Panc1 (cell line): ENCODE measurements around the gene RBM22. TPM values are rescaled to one million over a fixed set of nuclear protein-coding genes. Genes with fewer than 3 reads are reported as not detected.

ENCODE experiments used
- ATAC-seq: fragments of 200-7000 bp; cut with Tn5 transposase; 2 replicates; pipeline ENCODE4 v1.9.1; 2020; ENCODE audit warnings: mild to moderate bottlenecking, moderate library complexity
- BruUV-seq: library from RNA; stranded (reverse); fragments of 400-500 nt; replicated peaks from 2 replicates; lab custom pipeline; 2021; lab: Mats Ljungman, UMichigan
- CTCF ChIA-PET: fragments of 300-600 bp; sonication (Branson Sonifier 250); formaldehyde crosslinking; loops from one replicate; lab custom pipeline; 2022; ENCODE audit warnings: antibody characterized with exemption; lab: Charles Lee
- POLR2A ChIA-PET: fragments of 300-600 bp; sonication (Branson Sonifier 250); formaldehyde crosslinking; loops from one replicate; lab custom pipeline; 2022; ENCODE audit warnings: antibody characterized with exemption; lab: Charles Lee
- DNase-seq: peaks from one replicate; pipeline ENCODE4 v3.0.0-alpha.2; 2010; ENCODE audit warnings: low read depth, low spot score
- H3K27ac ChIP-seq: 2 replicates; pipeline ENCODE4 v1.5.1; 2011; ENCODE audit warnings: mild to moderate bottlenecking, low read length, inconsistent platforms
- H3K27me3 ChIP-seq: fragments of 200-500 bp; sonication (Bioruptor generic); 2 replicates; pipeline ENCODE4 v1.6.0; 2014; ENCODE audit warnings: low read length, inconsistent platforms; ENCODE audit not compliant: control insufficient read depth, insufficient read depth
- H3K36me3 ChIP-seq: fragments of 200-500 bp; sonication (Bioruptor generic); 2 replicates; pipeline ENCODE4 v1.5.1; 2014; ENCODE audit warnings: inconsistent platforms, mild to moderate bottlenecking, low read length, moderate library complexity; ENCODE audit not compliant: control insufficient read depth, insufficient read depth
- H3K4me1 ChIP-seq: 2 replicates; pipeline ENCODE4 v1.5.1; 2011; ENCODE audit warnings: inconsistent platforms, mild to moderate bottlenecking, low read length, moderate library complexity; ENCODE audit not compliant: control insufficient read depth, insufficient read depth
- H3K4me3 ChIP-seq, 2 experiments: 2 replicates each; pipeline ENCODE4 v1.5.1; 2011 to 2012; ENCODE audit warnings: low read depth in 2 of 2, low read length in 2 of 2, mild to moderate bottlenecking in 2 of 2, inconsistent platforms in 1 of 2, moderate library complexity in 1 of 2
- H3K9me3 ChIP-seq: fragments of 200-500 bp; sonication (Bioruptor generic); 2 replicates; pipeline ENCODE4 v1.5.1; 2014; ENCODE audit warnings: low read depth, mild to moderate bottlenecking, inconsistent platforms, low read length, moderate library complexity; ENCODE audit not compliant: control insufficient read depth, insufficient read depth
- POLR2AphosphoS5 ChIP-seq: IDR thresholded peaks from 2 replicates; pipeline ENCODE4 v1.6.1; 2012; ENCODE audit warnings: mild to moderate bottlenecking, low read depth, low read length, moderate library complexity
- SIN3A ChIP-seq: IDR thresholded peaks from 2 replicates; pipeline ENCODE4 v1.6.1; 2012; ENCODE audit warnings: low read depth, mild to moderate bottlenecking, low read length, moderate library complexity, borderline replicate concordance; ENCODE audit not compliant: insufficient read depth
- TCF7L2 ChIP-seq: IDR thresholded peaks from 2 replicates; pipeline ENCODE4 v1.6.1; 2011; ENCODE audit warnings: mild to moderate bottlenecking, low read depth, low read length, inconsistent platforms
- in situ Hi-C: cut with HindIII; loops from 2 replicates; pipeline ENCODE4 v1.10.0; 2016; ENCODE audit warnings: low sequenced_read_pairs, low pct_unique_long_range_greater_than_20kb
- intact Hi-C: fragments of 100-400 bp; cut with micrococcal nuclease; formaldehyde crosslinking; loops from one replicate; pipeline ENCODE4 v1.10.0; 2022; ENCODE audit not compliant: unreplicated experiment
- total RNA-seq: library from RNA; stranded (reverse); gene quantifications from one replicate; pipeline ENCODE4 v1.2.1, GENCODE V29; 2021; ENCODE audit not compliant: unreplicated experiment
- TF ChIP-seq, protein P1 (sequence below): fragments of 450-650 bp; IDR thresholded peaks from 2 replicates; pipeline ENCODE4 v1.5.1; 2017; ENCODE audit warnings: mild to moderate bottlenecking
- TF ChIP-seq, protein P2 (sequence below), 2 experiments: IDR thresholded peaks; 2 replicates each; pipeline ENCODE4 v1.6.1; 2011 to 2012; ENCODE audit warnings: low read depth in 2 of 2, control low read depth in 1 of 2, low read length in 1 of 2, mild to moderate bottlenecking in 1 of 2, moderate library complexity in 1 of 2; ENCODE audit not compliant: insufficient read depth in 1 of 2

RBM22 gene
- total RNA-seq, 1 experiment from 2014 or later, result 54.3 TPM

DNA sequence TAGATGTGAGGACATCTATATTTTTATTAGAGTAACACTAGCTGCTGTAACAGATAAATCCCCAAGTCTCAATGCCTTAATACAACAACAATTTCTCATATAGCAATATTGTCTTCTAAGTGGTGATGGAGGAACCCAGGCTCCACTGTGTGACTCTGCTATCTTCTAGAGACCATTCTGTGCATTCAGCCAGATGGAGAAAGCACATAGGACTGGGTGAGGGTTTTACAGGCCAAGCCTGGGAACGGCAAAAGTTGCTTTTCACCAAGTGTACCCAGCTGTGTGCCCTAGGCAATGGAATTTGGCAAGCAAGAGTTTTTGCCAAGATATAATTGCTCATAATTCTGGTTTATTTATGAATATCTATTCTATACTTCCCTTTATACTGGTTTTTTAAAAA lies 11.7 kb downstream of the RBM22 start:
- TF ChIP-seq TCF7L2 (no peak), SIN3A (no peak), POLR2AphosphoS5 (no peak)
- TF ChIP-seq, protein P1, sequence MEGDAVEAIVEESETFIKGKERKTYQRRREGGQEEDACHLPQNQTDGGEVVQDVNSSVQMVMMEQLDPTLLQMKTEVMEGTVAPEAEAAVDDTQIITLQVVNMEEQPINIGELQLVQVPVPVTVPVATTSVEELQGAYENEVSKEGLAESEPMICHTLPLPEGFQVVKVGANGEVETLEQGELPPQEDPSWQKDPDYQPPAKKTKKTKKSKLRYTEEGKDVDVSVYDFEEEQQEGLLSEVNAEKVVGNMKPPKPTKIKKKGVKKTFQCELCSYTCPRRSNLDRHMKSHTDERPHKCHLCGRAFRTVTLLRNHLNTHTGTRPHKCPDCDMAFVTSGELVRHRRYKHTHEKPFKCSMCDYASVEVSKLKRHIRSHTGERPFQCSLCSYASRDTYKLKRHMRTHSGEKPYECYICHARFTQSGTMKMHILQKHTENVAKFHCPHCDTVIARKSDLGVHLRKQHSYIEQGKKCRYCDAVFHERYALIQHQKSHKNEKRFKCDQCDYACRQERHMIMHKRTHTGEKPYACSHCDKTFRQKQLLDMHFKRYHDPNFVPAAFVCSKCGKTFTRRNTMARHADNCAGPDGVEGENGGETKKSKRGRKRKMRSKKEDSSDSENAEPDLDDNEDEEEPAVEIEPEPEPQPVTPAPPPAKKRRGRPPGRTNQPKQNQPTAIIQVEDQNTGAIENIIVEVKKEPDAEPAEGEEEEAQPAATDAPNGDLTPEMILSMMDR, result no peak
- TF ChIP-seq, protein P2, sequence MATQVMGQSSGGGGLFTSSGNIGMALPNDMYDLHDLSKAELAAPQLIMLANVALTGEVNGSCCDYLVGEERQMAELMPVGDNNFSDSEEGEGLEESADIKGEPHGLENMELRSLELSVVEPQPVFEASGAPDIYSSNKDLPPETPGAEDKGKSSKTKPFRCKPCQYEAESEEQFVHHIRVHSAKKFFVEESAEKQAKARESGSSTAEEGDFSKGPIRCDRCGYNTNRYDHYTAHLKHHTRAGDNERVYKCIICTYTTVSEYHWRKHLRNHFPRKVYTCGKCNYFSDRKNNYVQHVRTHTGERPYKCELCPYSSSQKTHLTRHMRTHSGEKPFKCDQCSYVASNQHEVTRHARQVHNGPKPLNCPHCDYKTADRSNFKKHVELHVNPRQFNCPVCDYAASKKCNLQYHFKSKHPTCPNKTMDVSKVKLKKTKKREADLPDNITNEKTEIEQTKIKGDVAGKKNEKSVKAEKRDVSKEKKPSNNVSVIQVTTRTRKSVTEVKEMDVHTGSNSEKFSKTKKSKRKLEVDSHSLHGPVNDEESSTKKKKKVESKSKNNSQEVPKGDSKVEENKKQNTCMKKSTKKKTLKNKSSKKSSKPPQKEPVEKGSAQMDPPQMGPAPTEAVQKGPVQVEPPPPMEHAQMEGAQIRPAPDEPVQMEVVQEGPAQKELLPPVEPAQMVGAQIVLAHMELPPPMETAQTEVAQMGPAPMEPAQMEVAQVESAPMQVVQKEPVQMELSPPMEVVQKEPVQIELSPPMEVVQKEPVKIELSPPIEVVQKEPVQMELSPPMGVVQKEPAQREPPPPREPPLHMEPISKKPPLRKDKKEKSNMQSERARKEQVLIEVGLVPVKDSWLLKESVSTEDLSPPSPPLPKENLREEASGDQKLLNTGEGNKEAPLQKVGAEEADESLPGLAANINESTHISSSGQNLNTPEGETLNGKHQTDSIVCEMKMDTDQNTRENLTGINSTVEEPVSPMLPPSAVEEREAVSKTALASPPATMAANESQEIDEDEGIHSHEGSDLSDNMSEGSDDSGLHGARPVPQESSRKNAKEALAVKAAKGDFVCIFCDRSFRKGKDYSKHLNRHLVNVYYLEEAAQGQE (IDR thresholded peaks at IDR 0.05; ENCODE audit: insufficient read depth in 1 of 2, low read depth in 2 of 2, low read length in 1 of 2), result no peak
- Histone ChIP-seq H3K4me1 (no peaks in the 10 kb centered on the region), H3K4me3 (no peak overlapping the region), H3K27ac (no peak overlapping the region), H3K27me3 (no peaks in the 10 kb centered on the region), H3K9me3 (no peaks in the 10 kb centered on the region), H3K36me3 (peaks cover 24% of the 10 kb centered on the region)
- DNase-seq, result no peak
- BruUV-seq, result no TSS peak
- ChIA-PET CTCF (no interaction called here), POLR2A (no interaction called here)
- in situ Hi-C loops, result no loop called here
- no peak; the same call in 1 of the 2 replicates for ATAC-seq
- intact Hi-C loops, result no loop called here

DNA sequence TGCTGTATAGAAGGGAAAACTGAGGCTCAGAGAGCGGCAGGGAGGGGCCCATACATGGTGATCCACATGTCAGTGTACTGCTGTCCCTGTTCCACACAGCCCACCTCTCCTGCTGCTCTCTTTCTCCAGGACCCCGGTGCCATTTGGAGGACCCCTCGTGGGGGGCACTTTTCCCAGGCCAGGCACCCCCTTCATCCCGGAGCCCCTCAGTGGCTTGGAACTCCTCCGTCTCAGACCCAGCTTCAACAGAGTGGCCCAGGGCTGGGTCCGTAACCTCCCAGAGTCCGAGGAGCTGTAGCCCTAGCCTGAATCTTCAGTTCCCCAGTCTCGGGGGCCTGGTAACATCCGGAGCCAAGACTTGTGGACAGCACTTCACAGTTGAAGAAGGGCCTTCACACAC lies 24.3 kb downstream of the RBM22 start:
- CTCF ChIA-PET, result no interaction called here
- intact Hi-C loops (no loop called here), in situ Hi-C loops (no loop called here)
- DNase-seq (no peak), ATAC-seq (no peak)
- TF ChIP-seq SIN3A (no peak), POLR2AphosphoS5 (no peak), TCF7L2 (no peak)
- TF ChIP-seq, protein P2 (IDR thresholded peaks at IDR 0.05; ENCODE audit: insufficient read depth in 1 of 2, low read depth in 2 of 2, low read length in 1 of 2), result no peak
- TF ChIP-seq, protein P1, result no peak
- H3K4me3 ChIP-seq, result no peak overlapping the region
- H3K4me1 ChIP-seq, result peaks cover 4% of the 10 kb centered on the region
- no peaks in the 10 kb centered on the region for H3K36me3 ChIP-seq
- no TSS peak for BruUV-seq
- H3K27ac ChIP-seq, result no peak overlapping the region
- POLR2A ChIA-PET, result interaction anchor here (0.7 kb wide), 1 partner anchor 101 kb away, joined by 9 read pairs; no protein-coding TSS in a partner anchor
- no peaks in the 10 kb centered on the region for H3K27me3 ChIP-seq
- H3K9me3 ChIP-seq, result no peaks in the 10 kb centered on the region
